ENCODE measurements around the gene EHMT2. TPM values are rescaled to one million over a fixed set of nuclear protein-coding genes. Genes with fewer than 3 reads are reported as not detected.
"Not testable (repeated sequence)": the region's sequence is repeated elsewhere in the genome, so short reads cannot be mapped to it uniquely, and the experiment has no call there.

EHMT2 gene
- total RNA-seq, 4 donors from 2014 or later: 38.2 to 63.9 (median 46.8) TPM

DNA sequence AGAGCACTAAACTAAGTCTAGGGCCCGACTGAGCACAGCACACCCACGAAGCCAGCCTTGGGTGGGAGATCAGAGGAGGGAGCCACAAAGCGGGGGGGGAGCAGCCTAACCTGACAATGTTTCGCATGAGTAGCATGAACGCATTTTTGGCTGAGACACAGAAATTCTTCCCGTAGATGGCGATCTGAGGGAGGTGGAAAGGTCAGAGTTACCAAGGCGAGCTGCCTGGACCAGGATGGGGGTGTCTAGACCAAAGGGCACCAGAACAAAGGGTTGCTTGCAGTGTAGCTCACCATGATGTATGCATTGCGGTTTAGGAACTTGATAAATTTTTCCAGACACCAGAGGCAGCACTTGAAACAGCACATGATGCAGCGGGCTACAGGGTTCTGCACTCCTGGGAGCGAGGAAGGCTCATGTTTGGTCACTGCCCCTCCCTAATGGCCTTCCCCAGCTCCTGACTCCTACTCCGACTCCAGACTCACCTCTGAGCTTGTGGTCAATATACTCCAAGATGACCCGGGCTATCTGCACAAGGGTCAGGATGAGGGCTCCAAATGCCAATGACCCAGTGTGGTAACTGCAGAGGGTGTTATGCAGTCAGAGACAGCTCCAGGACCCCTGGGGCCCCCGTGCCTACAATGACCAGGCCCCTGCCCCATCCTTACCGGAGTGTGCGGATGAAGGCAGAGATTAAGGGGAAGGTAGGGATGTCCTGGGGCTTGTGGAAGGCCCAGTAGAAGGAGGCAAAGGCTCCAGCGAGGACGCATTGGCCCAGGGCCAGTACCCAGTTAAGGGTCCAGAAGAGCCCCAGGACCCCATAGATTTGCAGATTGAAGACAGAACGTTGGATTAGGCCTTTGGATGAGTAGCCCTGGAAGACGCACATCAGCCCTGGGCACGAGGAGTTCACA, 32.0 kb downstream of the EHMT2 start:
- peaks cover 0 to 35% (median 16%) of the 10 kb centered on the region in 4 donors for H3K4me1 ChIP-seq
- WGBS, 2 donors: 66 to 67% methylated on average over 21 of the region's 21 CpGs
- H3K27me3 ChIP-seq: no peaks in the 10 kb centered on the region
- no peak for DNase-seq (ENCODE audit: low spot score in 2 of 2)
- H3K36me3 ChIP-seq: peaks cover 0 to 6% (median 0%) of the 10 kb centered on the region in 3 donors
- peak overlapping the region in 3 of 4 donors; percentile 36 to 89 (median 89) for H3K27ac ChIP-seq
- no peaks in the 10 kb centered on the region for H3K9me3 ChIP-seq
- TF ChIP-seq POLR2A (IDR thresholded peaks at IDR 0.05): no peak
- TF ChIP-seq EP300 (IDR thresholded peaks at IDR 0.05): no peak
- TF ChIP-seq CTCF (IDR thresholded peaks at IDR 0.05): no peak
- no peak overlapping the region for H3K4me3 ChIP-seq

- TF ChIP-seq EP300 (IDR thresholded peaks at IDR 0.05) (no peak), CTCF (IDR thresholded peaks at IDR 0.05) (no peak), POLR2A (IDR thresholded peaks at IDR 0.05) (no peak)
- H3K4me3 ChIP-seq: no peak overlapping the region
- H3K27me3 ChIP-seq: no peaks in the 10 kb centered on the region
- 72 to 80% methylated on average over 8 of the region's 8 CpGs for WGBS, 2 donors
- H3K27ac ChIP-seq: peak overlapping the region in 3 of 4 donors; percentile 36 to 89 (median 89)
- H3K9me3 ChIP-seq: no peaks in the 10 kb centered on the region
- peaks cover 0 to 12% (median 0%) of the 10 kb centered on the region in 3 donors for H3K36me3 ChIP-seq
- peaks cover 0 to 35% (median 16%) of the 10 kb centered on the region in 4 donors for H3K4me1 ChIP-seq
- DNase-seq (ENCODE audit: low spot score in 2 of 2): no peak
Measured at GRCh38 chr6:31864818-31865204, 32.7 kb downstream of the EHMT2 start.

- peak overlapping the region in 3 of 4 donors; percentile 67 to 89 (median 89) for H3K27ac ChIP-seq
- DNase-seq (ENCODE audit: low spot score in 2 of 2); H3K9me3 ChIP-seq; H3K27me3 ChIP-seq: not testable (repeated sequence)
- peaks cover 0 to 35% (median 16%) of the 10 kb centered on the region in 4 donors for H3K4me1 ChIP-seq
- 14 to 16% methylated on average over 15 to 16 of the region's 16 CpGs for WGBS, 2 donors
- peak overlapping the region; percentile 26 to 69 (median 42) for H3K4me3 ChIP-seq
- TF ChIP-seq CTCF (IDR thresholded peaks at IDR 0.05): peak in 1 of 5 experiments; percentile 5
- H3K36me3 ChIP-seq: peaks cover 3 to 19% (median 6%) of the 10 kb centered on the region in 3 donors
Measured at GRCh38 chr6:31864123-31864562, 33.4 kb downstream of the EHMT2 start.

DNA sequence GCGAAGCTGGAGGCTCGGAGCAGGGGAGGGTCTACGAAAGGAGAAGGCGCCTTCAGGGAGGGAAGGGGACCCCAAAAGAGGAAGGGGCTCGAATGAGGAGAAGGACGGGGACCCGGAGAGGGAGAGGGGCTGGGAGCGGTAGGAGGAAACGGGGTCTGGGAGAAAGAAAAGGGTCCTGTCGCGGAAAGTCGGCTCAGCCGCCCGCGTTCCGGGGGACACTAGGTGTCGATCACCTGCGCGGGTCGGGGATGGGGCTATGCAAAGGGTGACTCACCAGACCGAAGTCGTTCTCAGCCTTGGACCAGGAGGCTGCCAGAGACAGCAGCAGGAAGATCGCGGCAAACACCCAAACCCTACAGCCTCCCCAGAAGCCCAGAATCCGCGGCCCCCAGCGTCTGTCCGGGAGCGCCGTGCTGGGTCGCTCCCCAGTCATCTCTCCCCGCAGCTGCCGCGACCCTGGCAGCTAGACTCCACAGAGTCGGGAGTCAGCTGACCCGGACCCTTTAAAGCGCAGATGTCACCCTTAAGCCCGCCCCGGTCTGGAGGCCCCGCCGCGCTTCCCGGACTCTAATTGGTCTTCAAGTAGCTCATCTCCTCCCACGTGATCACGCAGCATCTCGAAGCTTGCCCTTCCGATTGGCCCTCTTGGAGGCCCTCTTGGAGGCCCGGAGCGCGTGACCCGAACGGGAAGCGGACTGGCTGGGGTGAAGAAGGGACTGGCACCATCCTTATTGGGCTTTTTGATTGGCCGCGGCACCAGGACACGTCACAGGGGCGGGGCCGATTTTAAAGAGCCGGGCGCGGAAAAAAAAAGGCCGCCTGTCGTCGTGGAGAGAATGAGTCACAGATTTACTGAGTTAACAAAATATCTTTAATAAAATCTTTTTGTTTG, 34.9 kb downstream of the EHMT2 start, which contains the start of gene NEU1:
TSS of gene NEU1 (minus strand) at position 478 of the 892 bp plus-strand sequence. CDS start at position 433, 45 bp downstream.
- peak; percentile 98 to 99 for DNase-seq (ENCODE audit: low spot score in 2 of 2)
- Histone ChIP-seq H3K9me3 (no peaks in the 10 kb centered on the region), H3K27me3 (no peaks in the 10 kb centered on the region), H3K4me1 (peaks cover 0 to 35% (median 16%) of the 10 kb centered on the region in 4 donors), H3K27ac (peak within 1 kb of the TSS; percentile 75 to 89 (median 85)), H3K4me3 (peak within 1 kb of the TSS; percentile 40 to 69 (median 67)), H3K36me3 (peaks cover 3 to 35% (median 10%) of the 10 kb centered on the region in 3 donors)
- WGBS, 2 donors: 0 to 1% methylated on average over 64 of the region's 64 CpGs
- peak; percentile 92 to 97 for TF ChIP-seq POLR2A (IDR thresholded peaks at IDR 0.05)
- TF ChIP-seq CTCF (IDR thresholded peaks at IDR 0.05): peak in 2 of 5 experiments; percentile 42 to 51
- TF ChIP-seq EP300 (IDR thresholded peaks at IDR 0.05): peak; percentile 98 to 99
